Keratinocyte (primary cell): Measurements from ENCODE around the gene HIGD2A. TPM values are rescaled to one million over a fixed set of nuclear protein-coding genes. Genes with fewer than 3 reads are reported as not detected.

Experiments used
- DNase-seq: peaks from one replicate; pipeline ENCODE4 v3.0.0-alpha.2; 2011; ENCODE audit warnings: low read depth, missing footprints, low spot score
- FAIRE-seq: peaks from 2 replicates; lab custom pipeline; 2011; peaks lifted over from hg19 to GRCh38; lab: Jason Lieb, UNC
- H2AFZ ChIP-seq: 2 replicates; pipeline ENCODE4 v1.6.0; 2012; ENCODE audit warnings: low read length, control low read depth, inconsistent platforms; ENCODE audit not compliant: control insufficient read depth
- H3K27ac ChIP-seq: 2 replicates; pipeline ENCODE4 v1.5.1; 2011; ENCODE audit warnings: low read length; ENCODE audit not compliant: control insufficient read depth, insufficient read depth
- H3K27me3 ChIP-seq: 3 replicates; pipeline ENCODE4 v1.6.0; 2011; ENCODE audit warnings: low read length; ENCODE audit not compliant: control insufficient read depth, insufficient read depth; ENCODE audit errors: extremely low read depth
- H3K36me3 ChIP-seq, 2 experiments: 2 replicates in 1 of 2; 3 replicates in 1 of 2; pipeline ENCODE4 v1.5.1; 2011; ENCODE audit warnings: low read length in 2 of 2, mild to moderate bottlenecking in 1 of 2; ENCODE audit not compliant: control insufficient read depth in 2 of 2, insufficient read depth in 2 of 2; ENCODE audit errors: extremely low read depth in 1 of 2
- H3K4me1 ChIP-seq: 3 replicates; pipeline ENCODE4 v1.5.1; 2011; ENCODE audit warnings: low read length; ENCODE audit not compliant: control insufficient read depth, insufficient read depth; ENCODE audit errors: extremely low read depth
- H3K4me2 ChIP-seq: 3 replicates; pipeline ENCODE4 v1.6.0; 2011; ENCODE audit warnings: low read depth, low read length; ENCODE audit not compliant: control insufficient read depth, insufficient read depth; ENCODE audit errors: extremely low read depth
- H3K4me3 ChIP-seq, 3 experiments: fragments of 200-600 bp in 1 of 3; sonication (generic) in 1 of 3; 2 replicates in 2 of 3; 3 replicates in 1 of 3; pipeline ENCODE4 v1.5.1; 2011 to 2016; ENCODE audit warnings: low read length in 3 of 3, mild to moderate bottlenecking in 3 of 3, control low read depth in 2 of 3, inconsistent platforms in 1 of 3, low read depth in 1 of 3, mixed read lengths in 1 of 3, mixed run types in 1 of 3, moderate library complexity in 1 of 3; ENCODE audit not compliant: control insufficient read depth in 2 of 3, insufficient read depth in 2 of 3; ENCODE audit errors: extremely low read depth in 1 of 3
- H3K79me2 ChIP-seq: 2 replicates; pipeline ENCODE4 v1.6.0; 2012; ENCODE audit warnings: low read length; ENCODE audit not compliant: control insufficient read depth, insufficient read depth
- H3K9ac ChIP-seq: 3 replicates; pipeline ENCODE4 v1.6.0; 2011; ENCODE audit warnings: low read length; ENCODE audit not compliant: control insufficient read depth, insufficient read depth; ENCODE audit errors: extremely low read depth
- H3K9me1 ChIP-seq: 3 replicates; pipeline ENCODE4 v1.6.0; 2011; ENCODE audit warnings: low read length; ENCODE audit not compliant: control insufficient read depth, insufficient read depth; ENCODE audit errors: extremely low read depth
- H3K9me3 ChIP-seq: 2 replicates; pipeline ENCODE4 v1.5.1; 2012; ENCODE audit warnings: low read depth, low read length; ENCODE audit not compliant: control insufficient read depth
- H4K20me1 ChIP-seq: 3 replicates; pipeline ENCODE4 v1.6.0; 2011; ENCODE audit warnings: low read length; ENCODE audit not compliant: control insufficient read depth, insufficient read depth; ENCODE audit errors: extremely low read depth
- CTCF ChIP-seq, 3 experiments: IDR thresholded peaks in 1 of 3; conservative IDR thresholded peaks in 1 of 3; optimal IDR thresholded peaks in 1 of 3; 2 replicates in 2 of 3; 3 replicates in 1 of 3; pipeline versions ENCODE3 to v1.5.1; 2011; ENCODE audit warnings: low read length in 3 of 3, mild to moderate bottlenecking in 3 of 3, moderate library complexity in 2 of 3, control low read depth in 1 of 3, inconsistent platforms in 1 of 3; ENCODE audit not compliant: insufficient read depth in 2 of 3; ENCODE audit errors: extremely low read depth in 1 of 3
- EZH2 ChIP-seq: IDR thresholded peaks from one replicate; pipeline ENCODE4 v1.6.1; 2012; ENCODE audit warnings: inconsistent platforms, mild to moderate bottlenecking, low read length, moderate library complexity
- dilution Hi-C: fragments of 300-500 bp; cut with MboI; formaldehyde crosslinking; loops from one replicate; pipeline ENCODE4 v1.7.0; 2020; ENCODE audit warnings: low sequenced_read_pairs; ENCODE audit not compliant: extremely low pct_ligation_motif_present
- polyA plus RNA-seq, 5 experiments: library from polyadenylated mRNA; depleted of rRNA in 3 of 5; stranded (reverse) in 3 of 5; stranded (forward) in 1 of 5; unstranded in 1 of 5; fragments of >200 nt; gene quantifications; 1 replicate in 1 of 5; 2 replicates in 3 of 5; 3 replicates in 1 of 5; pipeline versions ENCODE4 v1.2.1 to v1.2.3, GENCODE V29; 2011 to 2012; ENCODE audit warnings: missing spikeins in 2 of 5, low read depth in 1 of 5, low replicate concordance in 1 of 5

Gene HIGD2A
- polyA plus RNA-seq, 1 donor (not counting 4 experiments of a cell fraction or from before 2014, with no cell fraction given) = 74.6 TPM

- Histone ChIP-seq H3K79me2 (peaks cover 34% of the 10 kb centered on the region), H3K4me1 (peaks cover 13% of the 10 kb centered on the region), H3K36me3 (peaks cover 51 to 55% of the 10 kb centered on the region in 2 experiments), H3K9me3 (no peaks in the 10 kb centered on the region), H3K4me3 (no peak overlapping the region), H2AFZ (no peak overlapping the region), H3K4me2 (no peak overlapping the region), H3K9me1 (no peaks in the 10 kb centered on the region), H3K9ac (no peak overlapping the region), H3K27ac (no peak overlapping the region), H3K27me3 (no peaks in the 10 kb centered on the region), H4K20me1 (no peaks in the 10 kb centered on the region)
- DNase-seq = no peak
- dilution Hi-C loops = no loop called here
- FAIRE-seq = no peak
- no peak for TF ChIP-seq EZH2
These were observed 7.8 kb downstream of the HIGD2A start for GRCh38 chr5:176396330-176396729.

- peaks cover 43 to 44% of the 10 kb centered on the region in 2 experiments for H3K36me3 ChIP-seq
- no peak overlapping the region for H3K9ac ChIP-seq
- FAIRE-seq (no peak), DNase-seq (no peak)
- H3K4me2 ChIP-seq = no peak overlapping the region
- no peaks in the 10 kb centered on the region for H3K27me3 ChIP-seq
- H3K4me3 ChIP-seq = no peak overlapping the region
- H3K4me1 ChIP-seq = peaks cover 25% of the 10 kb centered on the region
- peaks cover 46% of the 10 kb centered on the region for H3K79me2 ChIP-seq
- H3K9me3 ChIP-seq = no peaks in the 10 kb centered on the region
- H3K27ac ChIP-seq = no peak overlapping the region
- dilution Hi-C loops = no loop called here
- no peaks in the 10 kb centered on the region for H4K20me1 ChIP-seq
- no peaks in the 10 kb centered on the region for H3K9me1 ChIP-seq
- no peak for TF ChIP-seq EZH2
- TF ChIP-seq CTCF (optimal IDR thresholded peaks at IDR 0.05 in 1 of 3, IDR thresholded peaks at IDR 0.05 in 1 of 3, conservative IDR thresholded peaks at IDR 0.05 in 1 of 3; ENCODE audit: extremely low read depth in 1 of 3, insufficient read depth in 2 of 3, low read length in 3 of 3) = no peak
- no peak overlapping the region for H2AFZ ChIP-seq
These were observed 9.3 kb downstream of the HIGD2A start for GRCh38 chr5:176397736-176398420.
